Prostate gland (tissue), 2 donors: ENCODE results near the gene AQR. TPM values are rescaled to one million over a fixed set of nuclear protein-coding genes. Genes with fewer than 3 reads are reported as not detected.
"Not testable (repeated sequence)": the region's sequence is repeated elsewhere in the genome, so short reads cannot be mapped to it uniquely, and the experiment has no call there.

ENCODE experiments used
- DNase-seq: peaks from one replicate; pipeline ENCODE4 v3.0.0-alpha.2; 2019; ENCODE audit warnings: low spot score
- H3K27ac ChIP-seq, 2 donors: fragments of 200-600 bp; sonication (generic); 2 replicates each; pipeline ENCODE4 v1.5.1; 2017 to 2019
- H3K27me3 ChIP-seq: fragments of 200-600 bp; sonication (generic); replicated peaks from 2 replicates; pipeline ENCODE4 v1.5.1; 2019; ENCODE audit not compliant: insufficient read depth
- H3K36me3 ChIP-seq, 2 donors: fragments of 200-600 bp; sonication (generic); 1 replicate in 1 of 2; 2 replicates in 1 of 2; pipeline versions ENCODE4 v1.5.1 to v1.8.1; 2017 to 2019
- H3K4me1 ChIP-seq: fragments of 200-600 bp; sonication (generic); replicated peaks from 2 replicates; pipeline ENCODE4 v1.5.1; 2019
- H3K4me3 ChIP-seq, 2 donors: fragments of 200-600 bp; sonication (generic); 2 replicates each; pipeline ENCODE4 v1.5.1; 2017 to 2019
- H3K9me3 ChIP-seq: fragments of 200-600 bp; sonication (generic); 2 replicates; pipeline ENCODE4 v1.5.1; 2017
- CTCF ChIP-seq, 4 experiments: fragments of 200-600 bp in 2 of 4; fragments of 450-650 bp in 2 of 4; sonication (generic) in 2 of 4; IDR thresholded peaks; 1 replicate in 3 of 4; 2 replicates in 1 of 4; pipeline ENCODE4 v1.5.1; 2016 to 2019; ENCODE audit warnings: antibody characterized with exemption in 4 of 4, mild to moderate bottlenecking in 2 of 4, moderate library complexity in 2 of 4
- POLR2A ChIP-seq: fragments of 450-650 bp; IDR thresholded peaks from one replicate; pipeline ENCODE4 v1.6.1; 2016; ENCODE audit warnings: antibody characterized with exemption, mild to moderate bottlenecking
- POLR2AphosphoS5 ChIP-seq: sonication (generic); formaldehyde crosslinking; IDR thresholded peaks from one replicate; pipeline ENCODE4 v1.6.1; 2017; ENCODE audit warnings: antibody characterized with exemption
- WGBS: methylation state at CpG from one replicate; pipeline ENCODE4 v1.1.5; 2018; 5-methylcytosine and 5-hydroxymethylcytosine counted together
- intact Hi-C: fragments of 100-400 bp; cut with DNase I; formaldehyde crosslinking; loops from one replicate; pipeline ENCODE4 v1.14.2; 2022
- total RNA-seq, 2 donors: library from RNA; depleted of rRNA; stranded (reverse); fragments of >200 nt; gene quantifications; one replicate each; pipeline ENCODE4 v1.1.0, GENCODE V29; 2016

Gene AQR
- total RNA-seq, 2 donors from 2014 or later: 32.9 to 34.0 TPM

GRCh38 chr15:34810443-34811129 lies 159.0 kb downstream of the AQR start:
- no peaks in the 10 kb centered on the region for H3K9me3 ChIP-seq
- no peaks in the 10 kb centered on the region for H3K27me3 ChIP-seq
- no peaks in the 10 kb centered on the region for H3K4me1 ChIP-seq
- H3K36me3 ChIP-seq: no peaks in the 10 kb centered on the region
- no peak overlapping the region for H3K4me3 ChIP-seq
- WGBS: 71% methylated on average over 5 of the region's 5 CpGs
- no peak for DNase-seq
- intact Hi-C loops: no loop called here
- no peak overlapping the region for H3K27ac ChIP-seq
- TF ChIP-seq POLR2A (no peak), CTCF (IDR thresholded peaks at IDR 0.05) (no peak), POLR2AphosphoS5 (no peak)

- intact Hi-C loops: no loop called here
Measured at GRCh38 chr15:34809186-34809585, 160.4 kb downstream of the AQR start.

GRCh38 chr15:34808016-34808415 lies 161.5 kb downstream of the AQR start:
- intact Hi-C loops: no loop called here
- no peaks in the 10 kb centered on the region for H3K27me3 ChIP-seq

More at GRCh38 chr15:34809186-34809585, 160.4 kb downstream of the AQR start:
- Histone ChIP-seq H3K36me3 (no peaks in the 10 kb centered on the region), H3K27ac (no peak overlapping the region), H3K4me1 (no peaks in the 10 kb centered on the region), H3K9me3 (no peaks in the 10 kb centered on the region), H3K4me3 (no peak overlapping the region), H3K27me3 (no peaks in the 10 kb centered on the region)
- TF ChIP-seq POLR2AphosphoS5: no peak
- no peak for TF ChIP-seq CTCF (IDR thresholded peaks at IDR 0.05)
- TF ChIP-seq POLR2A: no peak
- WGBS: 79% methylated on average over 3 of the region's 3 CpGs
- no peak for DNase-seq

GRCh38 chr15:34807241-34807640 lies 162.3 kb downstream of the AQR start:
- WGBS: 75% methylated on average over 8 of the region's 8 CpGs
- H3K27ac ChIP-seq, H3K36me3 ChIP-seq, H3K9me3 ChIP-seq, DNase-seq, H3K4me3 ChIP-seq, H3K27me3 ChIP-seq, H3K4me1 ChIP-seq, intact Hi-C loops: not testable (repeated sequence)

More at GRCh38 chr15:34808016-34808415, 161.5 kb downstream of the AQR start:
- H3K4me1 ChIP-seq: no peaks in the 10 kb centered on the region
- H3K27ac ChIP-seq: no peak overlapping the region
- no peak for DNase-seq
- no peak overlapping the region for H3K4me3 ChIP-seq
- H3K36me3 ChIP-seq: no peaks in the 10 kb centered on the region
- no peak for TF ChIP-seq POLR2AphosphoS5
- no peak for TF ChIP-seq CTCF (IDR thresholded peaks at IDR 0.05)
- no peak for TF ChIP-seq POLR2A
- no peaks in the 10 kb centered on the region for H3K9me3 ChIP-seq
- WGBS: 98% methylated on average over 3 of the region's 3 CpGs

GRCh38 chr15:34804776-34805175 lies 164.8 kb downstream of the AQR start:
- intact Hi-C loops: no loop called here
- Histone ChIP-seq H3K9me3 (no peaks in the 10 kb centered on the region), H3K27me3 (no peaks in the 10 kb centered on the region), H3K4me1 (no peaks in the 10 kb centered on the region), H3K36me3 (no peaks in the 10 kb centered on the region), H3K27ac (no peak overlapping the region), H3K4me3 (no peak overlapping the region)
- 63% methylated on average over 3 of the region's 3 CpGs for WGBS
- no peak for DNase-seq
- no peak for TF ChIP-seq CTCF (IDR thresholded peaks at IDR 0.05)
- no peak for TF ChIP-seq POLR2AphosphoS5
- no peak for TF ChIP-seq POLR2A
